ACC112 (cell line): ENCODE measurements around the gene PREP.

Source experiments
- H2AFZ ChIP-seq: fragments of 200-600 bp; sonication (generic); one replicate; pipeline ENCODE4 v1.6.0; 2017; ENCODE audit warnings: antibody characterized with exemption, low read length; ENCODE audit not compliant: unreplicated experiment
- H3K27ac ChIP-seq: fragments of 200-600 bp; sonication (generic); 2 replicates; pipeline ENCODE4 v1.5.1; 2014; ENCODE audit warnings: low read depth, mild to moderate bottlenecking, antibody characterized with exemption, low read length, moderate library complexity
- H3K27me3 ChIP-seq: fragments of 200-600 bp; sonication (generic); 2 replicates; pipeline ENCODE4 v1.6.1; 2014; ENCODE audit warnings: mild to moderate bottlenecking, antibody characterized with exemption, low read length, moderate library complexity, mixed read lengths; ENCODE audit not compliant: insufficient read depth
- H3K36me3 ChIP-seq: fragments of 200-600 bp; sonication (generic); 2 replicates; pipeline ENCODE4 v1.6.1; 2016; ENCODE audit warnings: mild to moderate bottlenecking, antibody characterized with exemption, low read length, moderate library complexity, mixed read lengths; ENCODE audit not compliant: insufficient read depth
- H3K4me1 ChIP-seq: fragments of 200-600 bp; sonication (generic); one replicate; pipeline ENCODE4 v1.6.1; 2016; ENCODE audit warnings: low read length, mixed read lengths; ENCODE audit not compliant: insufficient read depth, unreplicated experiment, control insufficient read depth
- H3K4me3 ChIP-seq: fragments of 200-600 bp; sonication (generic); 2 replicates; pipeline ENCODE4 v1.5.1; 2014; ENCODE audit warnings: mild to moderate bottlenecking, low read depth, low read length
- H3K79me2 ChIP-seq: fragments of 200-600 bp; sonication (generic); one replicate; pipeline ENCODE4 v1.6.0; 2016; ENCODE audit warnings: low read length; ENCODE audit not compliant: control insufficient read depth, unreplicated experiment, insufficient read depth

PREP gene

GRCh38 chr6:105402939-105403935, at the start of gene PREP:
TSS of gene PREP (minus strand) at chr6:105403082. CDS start at chr6:105402891, 191 bp downstream.
- Histone ChIP-seq H3K79me2 (peaks cover 45% of the 10 kb centered on the region), H3K27ac (peak within 1 kb of the TSS; percentile 60), H3K4me1 (peaks cover 18% of the 10 kb centered on the region), H3K4me3 (peak within 1 kb of the TSS; percentile 97), H3K36me3 (no peaks in the 10 kb centered on the region), H3K27me3 (no peaks in the 10 kb centered on the region), H2AFZ (peak within 1 kb of the TSS; percentile 99)

- Histone ChIP-seq H3K79me2 (no peaks in the 10 kb centered on the region), H3K4me1 (no peaks in the 10 kb centered on the region), H3K27ac (no peak overlapping the region), H3K36me3 (no peaks in the 10 kb centered on the region), H3K27me3 (no peaks in the 10 kb centered on the region), H2AFZ (no peak overlapping the region), H3K4me3 (no peak overlapping the region)
Measured at GRCh38 chr6:105452376-105452775, 49.5 kb upstream of the PREP start.

- no peaks in the 10 kb centered on the region for H3K27me3 ChIP-seq
- H2AFZ ChIP-seq: no peak overlapping the region
- no peak overlapping the region for H3K27ac ChIP-seq
- no peaks in the 10 kb centered on the region for H3K79me2 ChIP-seq
- no peaks in the 10 kb centered on the region for H3K36me3 ChIP-seq
- H3K4me1 ChIP-seq: no peaks in the 10 kb centered on the region
- H3K4me3 ChIP-seq: no peak overlapping the region
Measured at GRCh38 chr6:105449756-105450390, 47.0 kb upstream of the PREP start.

- Histone ChIP-seq H3K36me3 (no peaks in the 10 kb centered on the region), H3K4me1 (no peaks in the 10 kb centered on the region), H3K79me2 (no peaks in the 10 kb centered on the region), H2AFZ (no peak overlapping the region), H3K4me3 (no peak overlapping the region), H3K27ac (no peak overlapping the region), H3K27me3 (no peaks in the 10 kb centered on the region)
Measured at GRCh38 chr6:105445481-105445880, 42.6 kb upstream of the PREP start.

- Histone ChIP-seq H3K27ac (no peak overlapping the region), H3K79me2 (no peaks in the 10 kb centered on the region), H3K36me3 (no peaks in the 10 kb centered on the region), H3K27me3 (no peaks in the 10 kb centered on the region), H2AFZ (no peak overlapping the region), H3K4me3 (no peak overlapping the region), H3K4me1 (no peaks in the 10 kb centered on the region)
Measured at GRCh38 chr6:105443941-105444340, 41.1 kb upstream of the PREP start.

- H3K36me3 ChIP-seq: no peaks in the 10 kb centered on the region
- H3K27me3 ChIP-seq: no peaks in the 10 kb centered on the region
- H3K27ac ChIP-seq: no peak overlapping the region
- no peaks in the 10 kb centered on the region for H3K79me2 ChIP-seq
- no peak overlapping the region for H2AFZ ChIP-seq
- H3K4me3 ChIP-seq: no peak overlapping the region
- H3K4me1 ChIP-seq: no peaks in the 10 kb centered on the region
Measured at GRCh38 chr6:105442369-105442768, 39.5 kb upstream of the PREP start.

- no peak overlapping the region for H3K27ac ChIP-seq
Measured at GRCh38 chr6:105437236-105437635, 34.4 kb upstream of the PREP start.

GRCh38 chr6:105433723-105434122, 30.8 kb upstream of the PREP start:
- Histone ChIP-seq H3K27me3 (no peaks in the 10 kb centered on the region), H3K4me3 (no peak overlapping the region), H3K36me3 (no peaks in the 10 kb centered on the region), H3K4me1 (peaks cover 23% of the 10 kb centered on the region), H2AFZ (no peak overlapping the region), H3K27ac (no peak overlapping the region), H3K79me2 (no peaks in the 10 kb centered on the region)

More at GRCh38 chr6:105437236-105437635, 34.4 kb upstream of the PREP start:
- H3K79me2 ChIP-seq: no peaks in the 10 kb centered on the region
- no peak overlapping the region for H3K4me3 ChIP-seq
- H3K4me1 ChIP-seq: peaks cover 9% of the 10 kb centered on the region
- H3K27me3 ChIP-seq: no peaks in the 10 kb centered on the region
- no peaks in the 10 kb centered on the region for H3K36me3 ChIP-seq
- H2AFZ ChIP-seq: no peak overlapping the region

- Histone ChIP-seq H3K4me3 (no peak overlapping the region), H3K4me1 (peaks cover 32% of the 10 kb centered on the region), H3K79me2 (no peaks in the 10 kb centered on the region), H3K36me3 (no peaks in the 10 kb centered on the region), H2AFZ (no peak overlapping the region), H3K27me3 (no peaks in the 10 kb centered on the region), H3K27ac (peak overlapping the region; percentile 37)
Measured at GRCh38 chr6:105432797-105433196, 29.9 kb upstream of the PREP start.

GRCh38 chr6:105431226-105431625, 28.3 kb upstream of the PREP start:
- H3K27me3 ChIP-seq: no peaks in the 10 kb centered on the region
- H3K36me3 ChIP-seq: no peaks in the 10 kb centered on the region
- H3K27ac ChIP-seq: no peak overlapping the region
- H3K79me2 ChIP-seq: no peaks in the 10 kb centered on the region
- H3K4me1 ChIP-seq: peaks cover 38% of the 10 kb centered on the region
- H2AFZ ChIP-seq: no peak overlapping the region
- H3K4me3 ChIP-seq: no peak overlapping the region
